ENCODE results near the gene ADGRE2. TPM values are rescaled to one million over a fixed set of nuclear protein-coding genes. Genes with fewer than 3 reads are reported as not detected.

Gene ADGRE2
- total RNA-seq, 1 experiment from 2014 or later: 1.2 TPM

GRCh38 chr19:14814982-14815652 is 36.8 kb upstream of the ADGRE2 start:
- H3K9ac ChIP-seq (ENCODE audit: extremely low read depth, insufficient read length, low read length): no peak overlapping the region
- no peak overlapping the region for H3K56ac ChIP-seq (ENCODE audit: insufficient read length, low read depth, low read length)
- no peak overlapping the region for H4K8ac ChIP-seq (replicated peaks; ENCODE audit: insufficient read length, low read depth, low read length)
- Mint-ChIP-seq H3K27ac (no peak overlapping the region), H3K36me3 (ENCODE audit: insufficient read depth in 1 of 3, low read depth in 3 of 3) (peaks cover 0 to 16% (median 0%) of the 10 kb centered on the region in 3 experiments; a peak in 3 of 7 replicates), H3K4me3 (no peak overlapping the region), H3K27me3 (ENCODE audit: low read depth) (no peaks in the 10 kb centered on the region; the same call in 1 of the 2 replicates), H3K9me3 (peaks cover 19 to 93% of the 10 kb centered on the region in 2 experiments), H3K4me1 (no peaks in the 10 kb centered on the region)
- H3K4me1 ChIP-seq (ENCODE audit: insufficient read depth, low read length): no peaks in the 10 kb centered on the region
- no peaks in the 10 kb centered on the region for H4K20me1 ChIP-seq (ENCODE audit: control insufficient read depth, insufficient read depth, insufficient read length)
- DNase-seq: no peak
- H3T11ph ChIP-seq (ENCODE audit: low read length): no peak overlapping the region
- H4K5ac ChIP-seq (ENCODE audit: insufficient read length, low read depth, low read length): no peak overlapping the region
- H2BK5ac ChIP-seq (ENCODE audit: insufficient read length, low read length): no peak overlapping the region
- no peaks in the 10 kb centered on the region for H3K79me2 ChIP-seq (ENCODE audit: insufficient read depth, low read length)
- no CpG with 5 or more reads among the region's 2 CpGs for WGBS (ENCODE audit: extremely low coverage, insufficient read length, low lambda C conversion rate)
- no peak overlapping the region for H2BK120ac ChIP-seq (ENCODE audit: low read depth, low read length, poor library complexity, severe bottlenecking)
- no peak overlapping the region for H2BK12ac ChIP-seq (ENCODE audit: insufficient read length, low read depth, low read length)
- no peak overlapping the region for H3K23ac ChIP-seq (ENCODE audit: insufficient read length, low read depth, low read length)
- H3K27me3 ChIP-seq (ENCODE audit: insufficient read depth, low read length): no peaks in the 10 kb centered on the region
- no peaks in the 10 kb centered on the region for H3K79me1 ChIP-seq (ENCODE audit: insufficient read depth, low read depth, low read length, poor library complexity, severe bottlenecking)
- no peak overlapping the region for H4K91ac ChIP-seq (ENCODE audit: insufficient read length, low read depth, low read length)
- H3K23me2 ChIP-seq (ENCODE audit: insufficient read length, low read depth, low read length, poor library complexity, severe bottlenecking): no peaks in the 10 kb centered on the region
- H2BK20ac ChIP-seq (ENCODE audit: low read depth, low read length, poor library complexity, severe bottlenecking): no peak overlapping the region
- TF ChIP-seq CTCF (conservative IDR thresholded peaks at IDR 0.05): no peak
- H3K18ac ChIP-seq (ENCODE audit: insufficient read length, low read depth, low read length): no peak overlapping the region
- H3K14ac ChIP-seq (ENCODE audit: insufficient read depth, low read length): no peak overlapping the region
- H2AK5ac ChIP-seq (ENCODE audit: insufficient read length, low read length): no peak overlapping the region
- H2AFZ ChIP-seq (ENCODE audit: low read length): no peak overlapping the region
- H3K4ac ChIP-seq (ENCODE audit: low read depth, low read length): no peak overlapping the region
- H3K9me3 ChIP-seq (ENCODE audit: control insufficient read depth, low read depth, low read length): no peaks in the 10 kb centered on the region
- no peak overlapping the region for H2BK15ac ChIP-seq (ENCODE audit: low read depth, low read length)
- H3K27ac ChIP-seq (ENCODE audit: insufficient read length, low read depth, low read length): no peak overlapping the region
- no peak overlapping the region for H3K4me2 ChIP-seq (ENCODE audit: insufficient read depth, insufficient read length, low read length)
